Measurements from ENCODE around the gene FAAP20. TPM values are rescaled to one million over a fixed set of nuclear protein-coding genes. Genes with fewer than 3 reads are reported as not detected.

FAAP20 gene
- total RNA-seq, 2 donors from 2014 or later: 19.8 to 23.6 TPM

DNA sequence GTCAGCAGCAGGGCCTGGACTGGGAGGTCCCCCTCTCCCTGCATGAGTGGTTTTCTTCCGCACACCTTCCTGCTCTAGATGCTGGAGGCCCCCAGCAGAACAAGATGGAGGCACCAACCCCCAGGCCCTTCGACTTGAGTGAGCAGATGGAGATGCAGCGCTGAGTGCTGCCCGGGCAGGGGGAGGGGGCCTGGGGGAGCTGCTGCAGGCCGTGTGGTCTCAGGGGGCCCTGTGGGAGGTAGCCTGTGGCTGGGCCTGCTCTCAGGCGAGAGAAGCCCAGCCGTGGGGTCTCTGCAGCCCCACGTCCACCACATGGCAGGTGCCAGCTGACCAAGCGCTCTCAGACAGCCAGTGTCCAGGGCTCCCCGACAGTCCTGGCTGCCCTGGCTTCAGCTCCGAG, 1.2 kb upstream of the FAAP20 start:
- Histone ChIP-seq H3K9me3 (no peaks in the 10 kb centered on the region), H3K27me3 (no peaks in the 10 kb centered on the region), H3K4me1 (peaks cover 68% of the 10 kb centered on the region), H3K36me3 (replicated peaks in 1 of 2; ENCODE audit: insufficient read depth in 1 of 2, low read depth in 2 of 2) (no peaks in the 10 kb centered on the region), H3K27ac (peak overlapping the region; percentile 77 to 100 (median 86)), H3K4me3 (no peak overlapping the region)
- 69% methylated on average over 11 of the region's 11 CpGs; no CpG with 5 or more reads in 1 of the 2 donors for WGBS, 2 donors
- DNase-seq (peak in 1 of 4 donors; percentile 6), ATAC-seq (no peak)
- no peak for TF ChIP-seq POLR2A (IDR thresholded peaks at IDR 0.05)
- intact Hi-C loops (cut with DNase I): loop anchor here (5.0 kb wide), 1 partner anchor 187 kb away; no protein-coding TSS in a partner anchor

DNA sequence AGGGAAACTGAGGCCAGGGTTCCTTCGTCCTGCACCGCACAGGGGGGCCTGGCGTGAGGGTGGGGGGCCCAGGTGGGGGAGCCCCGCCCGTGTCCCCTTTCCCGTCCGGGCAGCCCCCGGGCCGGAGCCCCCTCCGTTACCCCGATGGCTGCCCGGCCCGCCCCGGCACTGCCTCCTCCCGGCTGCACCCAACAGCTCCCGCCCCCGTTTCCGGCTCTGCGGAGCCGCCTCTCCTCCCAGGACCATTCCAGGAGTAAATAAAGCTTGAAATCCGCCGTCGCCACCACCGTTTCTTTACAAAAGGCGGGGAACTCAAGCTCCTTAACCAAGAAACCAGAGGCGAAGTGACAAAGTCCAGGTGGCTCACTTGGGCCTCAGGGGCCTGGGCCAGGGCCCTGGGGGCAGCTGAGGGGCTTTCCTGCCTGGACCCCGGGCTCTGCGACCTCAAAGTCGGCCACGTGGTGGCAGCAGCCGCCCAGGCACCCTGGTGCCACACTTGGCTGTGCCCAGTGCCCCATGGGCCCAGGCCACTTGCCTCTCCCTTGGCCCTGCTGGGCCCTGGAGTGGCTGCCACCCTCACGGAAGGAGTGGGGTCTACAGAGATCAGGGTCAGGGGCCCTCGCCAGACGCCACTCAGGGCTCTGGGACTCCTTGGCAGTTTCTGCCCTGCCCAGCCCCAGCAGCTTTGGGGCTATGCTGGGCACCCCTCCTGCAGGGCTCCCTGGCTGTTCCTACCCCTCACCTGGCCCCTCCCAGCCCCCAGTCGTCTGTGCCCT, 514 bp upstream of the FAAP20 start:
- peak; percentile 73 for ATAC-seq
- no peaks in the 10 kb centered on the region for H3K36me3 ChIP-seq (replicated peaks in 1 of 2; ENCODE audit: insufficient read depth in 1 of 2, low read depth in 2 of 2)
- intact Hi-C loops (cut with DNase I): loop anchor here (5.0 kb wide), 2 partner anchors 37 to 187 kb away; no protein-coding TSS in a partner anchor
- H3K4me1 ChIP-seq: peaks cover 68% of the 10 kb centered on the region
- DNase-seq: peak; percentile 86 to 90 (median 89)
- peak overlapping the region; percentile 77 to 100 (median 86) for H3K27ac ChIP-seq
- H3K9me3 ChIP-seq: no peaks in the 10 kb centered on the region
- TF ChIP-seq, protein P1, sequence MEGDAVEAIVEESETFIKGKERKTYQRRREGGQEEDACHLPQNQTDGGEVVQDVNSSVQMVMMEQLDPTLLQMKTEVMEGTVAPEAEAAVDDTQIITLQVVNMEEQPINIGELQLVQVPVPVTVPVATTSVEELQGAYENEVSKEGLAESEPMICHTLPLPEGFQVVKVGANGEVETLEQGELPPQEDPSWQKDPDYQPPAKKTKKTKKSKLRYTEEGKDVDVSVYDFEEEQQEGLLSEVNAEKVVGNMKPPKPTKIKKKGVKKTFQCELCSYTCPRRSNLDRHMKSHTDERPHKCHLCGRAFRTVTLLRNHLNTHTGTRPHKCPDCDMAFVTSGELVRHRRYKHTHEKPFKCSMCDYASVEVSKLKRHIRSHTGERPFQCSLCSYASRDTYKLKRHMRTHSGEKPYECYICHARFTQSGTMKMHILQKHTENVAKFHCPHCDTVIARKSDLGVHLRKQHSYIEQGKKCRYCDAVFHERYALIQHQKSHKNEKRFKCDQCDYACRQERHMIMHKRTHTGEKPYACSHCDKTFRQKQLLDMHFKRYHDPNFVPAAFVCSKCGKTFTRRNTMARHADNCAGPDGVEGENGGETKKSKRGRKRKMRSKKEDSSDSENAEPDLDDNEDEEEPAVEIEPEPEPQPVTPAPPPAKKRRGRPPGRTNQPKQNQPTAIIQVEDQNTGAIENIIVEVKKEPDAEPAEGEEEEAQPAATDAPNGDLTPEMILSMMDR (IDR thresholded peaks at IDR 0.05): peak; percentile 76 to 98 (median 97)
- TF ChIP-seq POLR2A (IDR thresholded peaks at IDR 0.05): peak in 2 of 3 donors; percentile 30 to 51
- H3K4me3 ChIP-seq: peak overlapping the region; percentile 24 to 40
- no peaks in the 10 kb centered on the region for H3K27me3 ChIP-seq
- 0% methylated on average over 5 to 29 of the region's 35 CpGs for WGBS, 2 donors

DNA sequence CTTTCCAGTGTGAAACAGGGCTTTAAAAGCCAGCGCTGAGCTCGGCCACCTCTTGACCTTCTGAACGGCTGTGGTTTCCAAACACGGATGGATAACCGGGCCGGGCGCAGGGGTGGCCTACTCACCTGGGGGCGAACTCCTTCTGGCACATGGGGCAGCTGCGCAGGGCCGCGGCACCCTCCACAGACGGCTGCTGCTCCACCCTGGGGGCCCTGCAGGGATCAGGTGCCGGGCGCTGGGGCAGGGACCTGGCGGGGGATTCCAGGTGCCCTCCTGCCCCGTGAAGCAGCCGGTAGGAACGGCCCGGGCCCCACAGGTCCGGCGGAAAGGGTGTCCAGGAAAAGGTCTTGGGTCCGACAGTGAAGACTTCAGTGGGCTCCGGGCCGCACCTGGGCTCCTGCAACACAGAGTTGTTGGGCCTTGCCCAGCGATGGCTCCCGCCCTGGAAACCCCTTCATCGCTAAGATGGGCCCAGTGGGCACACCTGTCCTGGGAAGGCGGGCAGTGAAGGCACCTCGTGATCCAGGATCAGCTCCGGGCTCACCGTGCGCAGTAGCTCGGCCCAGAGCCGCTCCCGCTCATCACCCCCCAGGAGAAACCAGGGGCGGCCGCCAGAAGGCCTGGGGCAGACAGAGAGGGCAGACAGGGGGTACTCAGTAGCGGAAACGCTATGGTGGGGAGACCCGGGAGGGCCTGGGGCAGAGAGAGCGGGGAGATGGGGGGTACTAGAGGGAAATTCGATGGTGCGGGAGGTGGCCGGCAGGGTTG, 874 bp downstream of the FAAP20 start:
- Histone ChIP-seq H3K27me3 (no peaks in the 10 kb centered on the region), H3K27ac (peak overlapping the region; percentile 77 to 100 (median 94)), H3K4me1 (peaks cover 62% of the 10 kb centered on the region), H3K36me3 (replicated peaks in 1 of 2; ENCODE audit: insufficient read depth in 1 of 2, low read depth in 2 of 2) (no peaks in the 10 kb centered on the region), H3K4me3 (no peak overlapping the region), H3K9me3 (no peaks in the 10 kb centered on the region)
- ATAC-seq (no peak), DNase-seq (no peak)
- intact Hi-C loops (cut with DNase I): loop anchor here (5.0 kb wide), 1 partner anchor 39 kb away; no protein-coding TSS in a partner anchor
- peak in 1 of 3 donors; percentile 13 for TF ChIP-seq POLR2A (IDR thresholded peaks at IDR 0.05)
- TF ChIP-seq, protein P1 (IDR thresholded peaks at IDR 0.05): no peak
- 32 to 40% methylated on average over 13 to 44 of the region's 44 CpGs for WGBS, 2 donors

DNA sequence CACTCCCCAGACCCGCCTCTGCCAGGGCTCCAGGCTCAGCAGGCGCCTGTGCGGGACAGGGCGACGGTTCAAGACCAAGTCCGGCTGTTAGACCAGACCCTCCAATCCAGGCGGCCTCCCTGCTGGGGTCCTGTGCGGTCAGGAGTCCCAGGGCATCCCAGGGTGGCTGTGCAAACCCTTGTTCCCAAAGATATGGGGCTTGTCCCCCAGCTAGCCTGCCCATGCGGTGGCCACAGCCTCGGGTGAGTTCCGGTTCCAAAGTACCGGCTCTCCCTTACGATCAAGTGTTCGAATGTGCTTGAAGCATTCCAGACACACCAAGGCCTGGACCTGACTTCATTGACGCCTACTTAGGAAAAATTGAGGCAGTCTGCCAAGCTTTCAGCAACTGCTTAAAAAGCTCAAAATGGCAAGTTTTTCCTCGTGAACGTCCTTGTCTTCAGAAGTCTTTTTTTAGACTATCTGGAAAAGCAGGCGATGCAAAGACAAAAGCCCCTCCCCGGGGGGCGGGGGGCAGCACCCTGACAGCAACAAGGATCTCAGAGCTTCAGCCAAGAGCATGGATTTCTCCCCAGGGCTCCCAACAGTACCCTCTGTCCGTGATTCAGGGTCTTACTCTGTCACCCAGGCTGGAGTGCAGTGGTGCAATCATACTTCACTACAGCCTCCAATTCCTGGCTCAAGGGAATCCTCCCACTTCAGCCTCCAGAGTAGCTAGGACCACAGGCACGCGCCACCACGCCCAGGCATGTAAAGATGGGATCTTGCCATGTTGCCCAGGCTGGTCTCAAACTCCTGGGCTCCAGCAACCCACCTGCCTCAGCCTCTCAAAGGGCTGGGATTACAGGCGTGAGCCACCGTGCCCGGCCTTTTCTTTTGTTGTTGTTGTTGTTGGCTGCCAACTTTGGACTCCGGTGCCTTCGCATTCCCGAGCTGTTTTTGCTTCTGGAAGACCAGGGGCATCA, 2.3 kb downstream of the FAAP20 start:
- no peak for TF ChIP-seq POLR2A (IDR thresholded peaks at IDR 0.05)
- TF ChIP-seq, protein P1 (IDR thresholded peaks at IDR 0.05): no peak
- peak overlapping the region in 3 of 4 donors; percentile 25 to 100 (median 99) for H3K27ac ChIP-seq
- no peaks in the 10 kb centered on the region for H3K27me3 ChIP-seq
- no peaks in the 10 kb centered on the region for H3K36me3 ChIP-seq (replicated peaks in 1 of 2; ENCODE audit: insufficient read depth in 1 of 2, low read depth in 2 of 2)
- no peak overlapping the region for H3K4me3 ChIP-seq
- no peaks in the 10 kb centered on the region for H3K9me3 ChIP-seq
- 67 to 71% methylated on average over 10 to 30 of the region's 30 CpGs for WGBS, 2 donors
- ATAC-seq (no peak), DNase-seq (peak in 1 of 4 donors; percentile 40)
- peaks cover 58% of the 10 kb centered on the region for H3K4me1 ChIP-seq
- intact Hi-C loops (cut with DNase I): loop anchor here (5.0 kb wide), 1 partner anchor 40 kb away; no protein-coding TSS in a partner anchor
